DMS53 treated with DMSO at 0.1 percent for 48 hours (cell line): ENCODE measurements around the gene FGFR4.
A peak's percentile ranks its signal among the peaks of the same experiment; 100 is the strongest.

Experiments
- DNase-seq: peaks from one replicate; lab custom pipeline; 2025; ENCODE audit not compliant: unreplicated experiment; lab: John Stamatoyannopoulos, UW

Gene FGFR4

GRCh38 chr5:177131019-177131320 lies 44.3 kb downstream of the FGFR4 start:
- no peak for DNase-seq

- DNase-seq = no peak
These were observed 44.8 kb downstream of the FGFR4 start for GRCh38 chr5:177131352-177132135.

GRCh38 chr5:177132136-177133095 lies 45.7 kb downstream of the FGFR4 start:
- no peak for DNase-seq

- DNase-seq = peak; percentile 13
These were observed 46.6 kb downstream of the FGFR4 start, which contains the start of gene NSD1 for GRCh38 chr5:177133096-177133852. NSD1 (plus strand) TSS chr5:177133773; CDS start chr5:177135104, 1,331 bp downstream.

GRCh38 chr5:177133853-177134696 lies 47.4 kb downstream of the FGFR4 start:
- peak; percentile 16 for DNase-seq

GRCh38 chr5:177134697-177135225 lies 48.0 kb downstream of the FGFR4 start:
- no peak for DNase-seq

- DNase-seq = no peak
These were observed 53.6 kb downstream of the FGFR4 start for GRCh38 chr5:177140312-177140711.

- no peak for DNase-seq
These were observed 54.8 kb downstream of the FGFR4 start for GRCh38 chr5:177141496-177141895.

- DNase-seq = no peak
These were observed 55.4 kb downstream of the FGFR4 start for GRCh38 chr5:177142098-177142611.

GRCh38 chr5:177142778-177143177 lies 56.1 kb downstream of the FGFR4 start:
- no peak for DNase-seq

- no peak for DNase-seq
These were observed 60.4 kb downstream of the FGFR4 start for GRCh38 chr5:177146891-177147638.
